ENCODE measurements around the gene KCNQ1.

KCNQ1 gene

GRCh38 chr11:2647167-2647566 is 202.4 kb downstream of the KCNQ1 start:
- no peaks in the 10 kb centered on the region; the same call in 1 of the 2 replicates for H3K36me3 ChIP-seq (ENCODE audit: insufficient read depth, low read length)
- no peak overlapping the region for H3K4me3 ChIP-seq (ENCODE audit: low read length, poor library complexity, severe bottlenecking)
- peaks cover 55% of the 10 kb centered on the region for H3K9me3 ChIP-seq (ENCODE audit: insufficient read depth, low read depth, low read length)
- H2AFZ ChIP-seq (ENCODE audit: low read length) = no peak overlapping the region
- H3K4me1 ChIP-seq (ENCODE audit: insufficient read depth, low read length, poor library complexity, severe bottlenecking) = no peaks in the 10 kb centered on the region
- H3F3A ChIP-seq (ENCODE audit: low read depth) = no peaks in the 10 kb centered on the region
- no peak for TF ChIP-seq CTCF (conservative IDR thresholded peaks at IDR 0.05; ENCODE audit: low read length)
- TF ChIP-seq EZH2phosphoT487 (IDR thresholded peaks at IDR 0.05; ENCODE audit: borderline replicate concordance) = no peak
- no peaks in the 10 kb centered on the region for H3K9me2 ChIP-seq (replicated peaks; ENCODE audit: low read depth, low read length)
- H3K4me2 ChIP-seq (ENCODE audit: low read depth, low read length, poor library complexity, severe bottlenecking) = no peak overlapping the region
- no peak overlapping the region for H3K9ac ChIP-seq (ENCODE audit: low read depth, low read length, poor library complexity, severe bottlenecking)
- H3K27me3 ChIP-seq (ENCODE audit: insufficient read depth, low read length, poor library complexity, severe bottlenecking) = no peaks in the 10 kb centered on the region
- H3K79me2 ChIP-seq (ENCODE audit: insufficient read depth, low read length) = no peaks in the 10 kb centered on the region
- no peaks in the 10 kb centered on the region for H4K20me1 ChIP-seq (ENCODE audit: insufficient read depth, low read length, poor library complexity, severe bottlenecking)

GRCh38 chr11:2647953-2648352 is 203.1 kb downstream of the KCNQ1 start:
- Histone ChIP-seq H4K20me1 (ENCODE audit: insufficient read depth, low read length, poor library complexity, severe bottlenecking) (no peaks in the 10 kb centered on the region), H3K9me3 (ENCODE audit: insufficient read depth, low read depth, low read length) (peaks cover 55% of the 10 kb centered on the region), H3K9me2 (replicated peaks; ENCODE audit: low read depth, low read length) (no peaks in the 10 kb centered on the region), H3K27me3 (ENCODE audit: insufficient read depth, low read length, poor library complexity, severe bottlenecking) (no peaks in the 10 kb centered on the region), H3K4me3 (ENCODE audit: low read length, poor library complexity, severe bottlenecking) (no peak overlapping the region), H2AFZ (ENCODE audit: low read length) (no peak overlapping the region), H3K4me2 (ENCODE audit: low read depth, low read length, poor library complexity, severe bottlenecking) (no peak overlapping the region), H3K36me3 (ENCODE audit: insufficient read depth, low read length) (no peaks in the 10 kb centered on the region; the same call in 1 of the 2 replicates), H3K9ac (ENCODE audit: low read depth, low read length, poor library complexity, severe bottlenecking) (no peak overlapping the region), H3K4me1 (ENCODE audit: insufficient read depth, low read length, poor library complexity, severe bottlenecking) (no peaks in the 10 kb centered on the region), H3K79me2 (ENCODE audit: insufficient read depth, low read length) (no peaks in the 10 kb centered on the region), H3F3A (ENCODE audit: low read depth) (no peaks in the 10 kb centered on the region)
- TF ChIP-seq EZH2phosphoT487 (IDR thresholded peaks at IDR 0.05; ENCODE audit: borderline replicate concordance) (no peak), CTCF (conservative IDR thresholded peaks at IDR 0.05; ENCODE audit: low read length) (no peak)

- H3F3A ChIP-seq (ENCODE audit: low read depth) = no peaks in the 10 kb centered on the region
- H3K9me3 ChIP-seq (ENCODE audit: insufficient read depth, low read depth, low read length) = peaks cover 45% of the 10 kb centered on the region
- H3K27me3 ChIP-seq (ENCODE audit: insufficient read depth, low read length, poor library complexity, severe bottlenecking) = no peaks in the 10 kb centered on the region
- H3K4me1 ChIP-seq (ENCODE audit: insufficient read depth, low read length, poor library complexity, severe bottlenecking) = no peaks in the 10 kb centered on the region
- H3K79me2 ChIP-seq (ENCODE audit: insufficient read depth, low read length) = no peaks in the 10 kb centered on the region
- H3K9me2 ChIP-seq (replicated peaks; ENCODE audit: low read depth, low read length) = no peaks in the 10 kb centered on the region
- TF ChIP-seq EZH2phosphoT487 (IDR thresholded peaks at IDR 0.05; ENCODE audit: borderline replicate concordance) (no peak), CTCF (conservative IDR thresholded peaks at IDR 0.05; ENCODE audit: low read length) (no peak)
- H3K9ac ChIP-seq (ENCODE audit: low read depth, low read length, poor library complexity, severe bottlenecking) = no peak overlapping the region
- H2AFZ ChIP-seq (ENCODE audit: low read length) = no peak overlapping the region
- no peaks in the 10 kb centered on the region for H4K20me1 ChIP-seq (ENCODE audit: insufficient read depth, low read length, poor library complexity, severe bottlenecking)
- no peaks in the 10 kb centered on the region; the same call in 1 of the 2 replicates for H3K36me3 ChIP-seq (ENCODE audit: insufficient read depth, low read length)
- no peak overlapping the region for H3K4me2 ChIP-seq (ENCODE audit: low read depth, low read length, poor library complexity, severe bottlenecking)
- no peak overlapping the region for H3K4me3 ChIP-seq (ENCODE audit: low read length, poor library complexity, severe bottlenecking)
Observed at GRCh38 chr11:2649400-2649799, 204.6 kb downstream of the KCNQ1 start.

Measured in Loucy (cell line).